CD4-positive, alpha-beta T cell treated with Interleukin-15 for 4 hours (primary cell): ENCODE measurements around the gene CCDC40.
A peak's percentile ranks its signal among the peaks of the same experiment; 100 is the strongest.
"Not testable (repeated sequence)": the region's sequence is repeated elsewhere in the genome, so short reads cannot be mapped to it uniquely, and the experiment has no call there.

ENCODE experiments used
- DNase-seq: peaks from one replicate; pipeline ENCODE4 v3.0.0-alpha.2; 2020; ENCODE audit warnings: low spot score

The CCDC40 gene

DNA sequence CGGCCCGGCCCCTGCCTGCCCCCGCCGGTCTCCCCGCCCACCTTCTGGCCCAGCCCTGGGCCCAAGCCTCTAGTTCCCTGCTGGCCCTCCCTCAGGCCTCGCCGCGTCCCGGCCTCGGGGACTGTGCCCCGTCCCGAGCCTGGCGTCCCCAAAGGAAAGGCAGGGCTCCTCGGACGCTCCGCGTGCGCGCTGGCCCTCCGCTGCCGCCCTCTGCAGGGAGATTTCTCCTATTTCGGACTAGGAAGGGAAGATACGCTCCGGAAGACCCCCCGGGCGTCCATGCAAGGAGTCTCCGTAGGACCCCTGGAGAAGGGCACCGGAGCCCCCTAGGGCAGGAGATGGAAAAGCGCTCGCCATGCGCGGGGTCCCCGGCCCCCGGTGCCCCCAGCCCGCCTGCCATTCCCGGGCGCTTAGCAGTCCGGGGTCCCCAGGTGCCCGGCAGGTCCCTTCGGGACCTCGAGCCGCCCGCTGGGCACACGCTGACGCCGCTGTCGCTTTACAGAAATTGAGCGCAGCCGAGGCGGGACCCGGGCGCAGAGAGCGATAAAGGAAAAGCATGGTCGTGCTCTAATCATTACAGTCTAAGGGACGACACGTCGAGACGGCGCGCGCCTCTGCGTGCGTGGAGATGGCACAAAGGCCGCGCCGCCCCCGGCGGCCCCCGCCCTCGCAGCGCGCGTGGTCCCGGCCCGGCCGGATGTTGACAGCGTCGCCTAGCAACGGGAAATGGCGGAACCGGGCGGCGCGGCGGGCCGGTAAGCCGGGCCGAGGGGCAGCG is at the start of gene CCDC40:
Gene CCDC40, plus strand, starts transcription at position 706 of the 778 bp plus-strand sequence. Its CDS starts 21 bp downstream, at position 727.
- peak; percentile 82 for DNase-seq

- no peak for DNase-seq
These were observed 49.1 kb upstream of the CCDC40 start for GRCh38 chr17:79987187-79987934.

GRCh38 chr17:79987935-79988184 is 48.6 kb upstream of the CCDC40 start:
- no peak for DNase-seq

DNA sequence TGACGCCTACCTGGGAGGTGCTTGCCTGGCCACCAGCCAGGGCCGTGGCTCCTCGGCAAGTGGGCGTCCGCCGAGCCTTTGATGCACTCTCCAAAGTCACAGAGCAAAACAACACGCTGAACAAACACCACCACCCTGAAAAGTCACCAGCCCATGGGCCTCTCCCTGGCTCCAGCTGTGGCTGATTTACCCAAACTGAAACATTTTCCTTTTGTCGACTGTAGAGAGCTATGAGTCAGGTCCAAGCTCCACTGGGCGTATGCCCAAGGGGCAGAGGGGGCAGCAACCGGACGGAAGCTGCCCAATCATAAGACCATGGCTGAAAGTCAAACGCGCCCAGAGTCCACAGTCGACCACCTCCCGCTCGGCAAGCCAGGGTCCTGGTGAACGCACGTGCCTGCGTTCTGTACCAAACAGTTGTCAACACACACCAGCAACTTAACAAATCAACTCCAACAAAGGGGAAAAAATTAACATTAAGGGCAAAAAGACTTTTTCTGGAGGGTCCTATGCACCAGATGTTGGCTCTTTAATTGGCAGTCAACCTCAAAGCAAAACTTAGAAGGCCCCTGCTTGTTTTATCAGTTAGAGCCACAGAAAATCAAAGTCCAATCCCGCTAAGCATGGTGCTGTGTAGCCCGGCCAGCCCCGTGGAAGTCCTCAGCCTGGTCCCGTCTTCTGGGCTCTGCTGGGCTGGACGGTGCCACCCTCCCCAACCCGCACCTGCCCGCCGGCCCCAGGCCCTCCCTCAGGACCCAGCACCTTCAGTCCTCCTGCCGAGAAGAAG is 48.1 kb upstream of the CCDC40 start:
- no peak for DNase-seq

DNA sequence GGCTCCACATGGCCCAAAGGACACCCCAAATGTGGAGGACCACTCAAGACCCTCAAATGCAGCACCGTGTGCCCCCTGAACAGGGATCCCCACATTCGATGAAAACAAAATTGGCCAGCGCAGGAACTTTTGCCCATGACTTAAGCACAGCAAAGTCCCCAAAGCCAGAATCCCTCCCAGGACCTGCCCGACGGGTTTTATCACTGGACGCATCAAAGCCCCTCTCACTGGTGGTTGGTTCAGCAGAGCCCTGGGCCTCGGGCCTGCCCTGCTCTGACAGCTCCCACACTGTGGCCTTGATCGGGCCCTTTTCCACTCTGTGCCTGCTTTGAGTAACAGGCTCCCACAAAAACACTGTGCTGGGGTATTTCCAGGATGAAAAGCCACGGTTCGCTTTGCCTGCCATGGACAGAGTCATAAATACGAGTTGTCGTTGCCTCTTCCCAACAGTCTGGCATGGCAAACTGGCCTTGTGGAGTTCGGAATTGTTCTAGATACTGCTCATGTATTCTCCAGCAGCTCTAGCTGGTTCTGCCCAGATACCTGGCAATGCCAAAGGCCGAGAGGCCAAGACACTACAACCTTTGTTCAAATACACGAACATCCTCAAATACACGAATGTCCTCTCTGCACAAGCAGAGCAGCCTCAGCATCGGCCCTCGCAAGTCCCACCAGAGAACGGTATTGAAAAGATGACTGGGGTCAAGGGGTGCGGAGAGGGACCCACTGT is 47.2 kb upstream of the CCDC40 start:
- DNase-seq, result no peak

- DNase-seq, result no peak
These were observed 46.3 kb upstream of the CCDC40 start for GRCh38 chr17:79990051-79990592.

- no peak for DNase-seq
These were observed 45.7 kb upstream of the CCDC40 start for GRCh38 chr17:79990704-79991103.

DNA sequence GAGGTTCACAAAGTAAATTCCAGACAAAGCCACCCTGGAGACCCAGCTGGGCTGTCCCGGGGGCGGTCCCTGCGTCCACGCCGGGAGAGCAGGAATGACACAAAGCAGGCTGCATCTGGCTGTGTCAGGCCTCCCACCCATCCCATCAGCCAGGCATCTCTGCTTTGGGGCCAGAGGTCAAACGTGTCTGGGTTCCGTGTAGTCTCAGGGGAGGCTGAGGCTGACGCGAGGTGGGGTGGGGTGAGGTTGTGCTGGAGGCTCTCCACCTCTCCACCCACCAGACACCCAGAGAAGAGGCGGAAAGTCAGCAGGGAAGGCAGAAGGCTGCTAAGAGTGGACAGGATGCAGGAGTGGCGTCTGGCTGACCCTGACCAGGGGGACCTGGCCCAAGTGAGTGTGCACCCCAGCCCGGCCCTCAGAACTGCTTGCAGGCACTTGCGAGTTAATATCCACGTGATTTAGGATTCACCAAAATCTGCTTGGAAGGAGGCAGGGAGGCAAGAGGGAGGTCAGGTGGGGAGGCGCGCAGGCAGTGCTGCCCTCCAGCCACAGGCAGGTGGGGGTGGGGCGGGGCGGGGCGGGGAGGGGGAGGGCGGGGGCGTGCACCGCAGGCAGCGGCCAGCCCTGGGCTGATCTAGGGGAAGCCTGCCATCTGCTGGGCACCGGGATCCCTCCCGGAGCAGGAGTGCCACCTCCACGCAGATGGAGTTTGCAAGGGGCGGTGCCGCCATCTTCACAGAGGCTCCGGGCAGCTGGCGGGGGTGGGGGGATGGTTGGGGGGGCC is 45.1 kb upstream of the CCDC40 start:
- DNase-seq, result peak; percentile 84

DNA sequence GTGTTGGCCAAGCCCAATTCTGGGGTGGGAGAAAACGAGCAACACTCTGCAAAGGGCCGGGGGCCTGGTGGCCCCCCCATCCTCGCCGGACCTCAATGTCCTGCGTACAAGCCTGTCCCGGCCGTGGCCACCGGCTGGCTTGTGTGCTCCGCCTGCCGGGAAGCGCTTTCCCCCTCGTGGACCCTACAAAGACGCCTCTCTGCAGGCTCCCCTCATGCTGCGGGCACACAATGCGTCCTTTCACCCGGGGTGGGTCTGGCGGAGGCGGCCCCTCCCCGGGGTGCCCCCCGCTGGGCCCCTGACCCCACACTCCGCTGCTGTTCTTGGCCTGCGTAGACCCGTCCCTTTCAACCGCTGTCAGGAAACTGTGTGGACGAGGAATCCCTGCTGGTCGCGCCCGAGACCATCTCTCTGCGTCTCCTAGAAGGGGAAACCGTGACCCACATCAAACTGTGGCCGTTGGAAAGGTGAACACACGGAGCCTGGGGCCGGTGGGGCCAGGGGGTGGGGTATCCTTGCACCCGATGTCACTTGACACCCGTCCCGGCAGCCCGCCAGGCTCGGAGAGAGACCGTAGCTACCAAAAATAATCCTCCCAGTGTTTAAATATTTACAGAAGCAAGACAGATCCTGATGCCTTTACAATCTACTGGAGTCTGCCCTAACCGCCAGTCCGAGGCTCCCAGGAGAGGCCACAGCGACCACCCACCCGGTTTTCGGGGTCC is 44.4 kb upstream of the CCDC40 start:
- DNase-seq, result no peak

GRCh38 chr17:79992649-79993389 is 43.6 kb upstream of the CCDC40 start:
- no peak for DNase-seq

DNA sequence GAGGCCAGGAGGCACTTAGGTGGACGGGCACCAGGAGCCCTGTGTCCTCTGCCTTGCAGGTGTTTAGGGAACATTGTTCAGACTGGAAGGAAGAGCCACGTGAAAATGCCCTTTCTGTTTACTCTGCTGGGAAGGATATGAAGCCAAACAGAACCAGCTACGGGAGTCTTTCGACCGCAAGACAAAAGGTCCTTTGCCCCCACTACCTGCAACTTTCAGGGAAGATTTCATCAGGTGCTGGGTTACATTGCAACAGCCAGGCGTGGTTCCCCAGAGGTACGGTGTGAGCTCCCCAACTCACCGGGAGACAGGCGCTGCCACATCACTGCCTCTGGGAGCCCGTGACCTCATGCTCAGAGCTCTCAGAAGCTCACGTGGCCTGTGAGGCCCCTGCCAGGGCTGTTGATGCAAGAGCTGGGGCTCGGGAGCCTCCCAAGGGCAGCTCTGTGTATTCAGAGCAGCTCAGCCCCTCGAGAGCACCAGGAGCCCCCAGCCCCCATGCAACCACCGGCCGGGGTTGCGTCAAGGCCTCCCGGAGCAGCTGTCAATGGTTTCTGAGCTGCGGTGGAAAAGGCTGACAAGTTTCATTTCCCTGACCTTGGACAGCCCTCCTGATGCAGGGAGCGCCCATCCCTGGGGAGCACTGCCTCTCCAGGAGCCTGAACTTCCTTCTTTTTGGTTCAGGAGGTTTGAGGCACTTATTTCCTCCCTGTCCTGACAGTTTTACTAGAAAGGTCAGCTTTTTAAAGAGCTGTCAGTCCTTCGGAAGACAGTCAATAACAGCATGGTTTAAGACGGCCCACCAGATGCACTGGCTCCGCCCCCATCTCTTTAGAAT is 42.8 kb upstream of the CCDC40 start:
- DNase-seq, result peak; percentile 11

GRCh38 chr17:79994228-79994569 is 42.2 kb upstream of the CCDC40 start:
- not testable (repeated sequence) for DNase-seq

- DNase-seq, result no peak
These were observed 41.8 kb upstream of the CCDC40 start for GRCh38 chr17:79994602-79995001.

DNA sequence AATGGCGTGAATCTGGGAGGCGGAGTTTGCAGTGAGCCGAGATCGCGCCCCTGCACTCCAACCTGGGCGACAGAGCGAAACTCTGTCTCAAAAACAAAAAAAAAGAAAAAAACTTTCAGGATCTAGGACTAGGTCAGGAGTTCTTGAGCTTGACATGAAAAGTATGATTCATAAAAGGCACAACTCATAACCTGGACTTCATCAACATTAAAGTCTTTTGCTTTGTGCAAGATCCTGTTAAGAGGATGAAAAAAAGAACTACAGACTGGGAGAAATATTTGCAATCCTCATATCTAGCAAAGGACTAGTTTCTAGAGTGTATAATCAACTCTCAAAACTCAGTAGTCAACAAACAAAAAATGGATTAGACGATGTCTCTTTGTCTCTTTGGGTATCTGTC is 40.7 kb upstream of the CCDC40 start:
- no peak for DNase-seq

- DNase-seq, result no peak
These were observed 40.2 kb upstream of the CCDC40 start for GRCh38 chr17:79996291-79996690.

- DNase-seq, result peak; percentile 81
These were observed 39.3 kb upstream of the CCDC40 start for GRCh38 chr17:79997011-79997660.

- no peak for DNase-seq
These were observed 36.3 kb upstream of the CCDC40 start for GRCh38 chr17:80000136-80000535.
